ENCODE data around the gene LINS1.

- no peak for TF ChIP-seq POLR2A (IDR thresholded peaks at IDR 0.05)
- TF ChIP-seq, protein P1, sequence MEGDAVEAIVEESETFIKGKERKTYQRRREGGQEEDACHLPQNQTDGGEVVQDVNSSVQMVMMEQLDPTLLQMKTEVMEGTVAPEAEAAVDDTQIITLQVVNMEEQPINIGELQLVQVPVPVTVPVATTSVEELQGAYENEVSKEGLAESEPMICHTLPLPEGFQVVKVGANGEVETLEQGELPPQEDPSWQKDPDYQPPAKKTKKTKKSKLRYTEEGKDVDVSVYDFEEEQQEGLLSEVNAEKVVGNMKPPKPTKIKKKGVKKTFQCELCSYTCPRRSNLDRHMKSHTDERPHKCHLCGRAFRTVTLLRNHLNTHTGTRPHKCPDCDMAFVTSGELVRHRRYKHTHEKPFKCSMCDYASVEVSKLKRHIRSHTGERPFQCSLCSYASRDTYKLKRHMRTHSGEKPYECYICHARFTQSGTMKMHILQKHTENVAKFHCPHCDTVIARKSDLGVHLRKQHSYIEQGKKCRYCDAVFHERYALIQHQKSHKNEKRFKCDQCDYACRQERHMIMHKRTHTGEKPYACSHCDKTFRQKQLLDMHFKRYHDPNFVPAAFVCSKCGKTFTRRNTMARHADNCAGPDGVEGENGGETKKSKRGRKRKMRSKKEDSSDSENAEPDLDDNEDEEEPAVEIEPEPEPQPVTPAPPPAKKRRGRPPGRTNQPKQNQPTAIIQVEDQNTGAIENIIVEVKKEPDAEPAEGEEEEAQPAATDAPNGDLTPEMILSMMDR (IDR thresholded peaks at IDR 0.05): no peak
Observed at GRCh38 chr15:100638177-100638730, 36.3 kb upstream of the LINS1 start.
